ENCODE results near the gene ZNF611.
"Not testable (repeated sequence)": the region's sequence is repeated elsewhere in the genome, so short reads cannot be mapped to it uniquely, and the experiment has no call there.

Gene ZNF611

DNA sequence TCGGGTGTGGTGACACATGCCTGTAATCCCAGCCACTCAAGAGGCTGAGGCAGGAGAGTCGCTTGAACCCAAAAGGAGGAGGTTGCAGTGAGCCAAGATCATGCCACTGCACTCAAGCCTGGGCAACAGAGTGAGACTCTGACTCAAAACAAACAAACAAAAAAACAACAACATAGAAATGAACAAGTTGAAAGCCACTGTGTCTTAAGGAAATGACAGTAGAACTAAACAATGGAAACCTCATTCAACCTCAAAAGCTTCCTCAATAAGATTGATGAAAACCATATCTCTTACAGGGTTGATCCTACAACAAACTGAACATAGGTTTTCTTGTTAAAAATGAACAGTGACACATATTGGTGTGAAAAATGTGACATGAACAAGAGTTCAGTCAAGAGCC lies 21.8 kb downstream of the ZNF611 start:
- not testable (repeated sequence) for H3K4me3 ChIP-seq (ENCODE audit: low read depth in 1 of 2, low read length in 2 of 2); H3K4me1 ChIP-seq (ENCODE audit: insufficient read depth, low read length); H3K9me3 ChIP-seq (ENCODE audit: low read length); H3K27me3 ChIP-seq (ENCODE audit: control insufficient read depth in 1 of 2, insufficient read depth in 2 of 2, low read length in 2 of 2); H3K27ac ChIP-seq (ENCODE audit: low read depth, low read length); H3K9ac ChIP-seq (ENCODE audit: low read length)
- peaks cover 11% of the 10 kb centered on the region for H3K36me3 ChIP-seq (ENCODE audit: insufficient read depth, low read length)

GRCh38 chr19:52711661-52712060 lies 23.2 kb downstream of the ZNF611 start:
- not testable (repeated sequence) for H3K4me3 ChIP-seq (ENCODE audit: low read depth in 1 of 2, low read length in 2 of 2); H3K9me3 ChIP-seq (ENCODE audit: low read length); H3K4me1 ChIP-seq (ENCODE audit: insufficient read depth, low read length); H3K27me3 ChIP-seq (ENCODE audit: control insufficient read depth in 1 of 2, insufficient read depth in 2 of 2, low read length in 2 of 2); H3K27ac ChIP-seq (ENCODE audit: low read depth, low read length); H3K9ac ChIP-seq (ENCODE audit: low read length)
- H3K36me3 ChIP-seq (ENCODE audit: insufficient read depth, low read length), result peaks cover 16% of the 10 kb centered on the region

- H3K27me3 ChIP-seq (ENCODE audit: control insufficient read depth in 1 of 2, insufficient read depth in 2 of 2, low read length in 2 of 2), result no peaks in the 10 kb centered on the region
These were observed 24.3 kb downstream of the ZNF611 start for GRCh38 chr19:52710538-52710937.

GRCh38 chr19:52705615-52706014 lies 29.2 kb downstream of the ZNF611 start:
- H3K4me1 ChIP-seq (ENCODE audit: insufficient read depth, low read length); H3K27me3 ChIP-seq (ENCODE audit: control insufficient read depth in 1 of 2, insufficient read depth in 2 of 2, low read length in 2 of 2); H3K9me3 ChIP-seq (ENCODE audit: low read length); H3K4me3 ChIP-seq (ENCODE audit: low read depth in 1 of 2, low read length in 2 of 2); H3K27ac ChIP-seq (ENCODE audit: low read depth, low read length); H3K9ac ChIP-seq (ENCODE audit: low read length): not testable (repeated sequence)
- peaks cover 28% of the 10 kb centered on the region for H3K36me3 ChIP-seq (ENCODE audit: insufficient read depth, low read length)

More at GRCh38 chr19:52710538-52710937, 24.3 kb downstream of the ZNF611 start:
- Histone ChIP-seq H3K27ac (ENCODE audit: low read depth, low read length) (no peak overlapping the region), H3K9ac (ENCODE audit: low read length) (no peak overlapping the region), H3K36me3 (ENCODE audit: insufficient read depth, low read length) (peaks cover 26% of the 10 kb centered on the region), H3K4me1 (ENCODE audit: insufficient read depth, low read length) (no peaks in the 10 kb centered on the region), H3K9me3 (ENCODE audit: low read length) (peaks cover 4% of the 10 kb centered on the region), H3K4me3 (ENCODE audit: low read depth in 1 of 2, low read length in 2 of 2) (no peak overlapping the region)

DNA sequence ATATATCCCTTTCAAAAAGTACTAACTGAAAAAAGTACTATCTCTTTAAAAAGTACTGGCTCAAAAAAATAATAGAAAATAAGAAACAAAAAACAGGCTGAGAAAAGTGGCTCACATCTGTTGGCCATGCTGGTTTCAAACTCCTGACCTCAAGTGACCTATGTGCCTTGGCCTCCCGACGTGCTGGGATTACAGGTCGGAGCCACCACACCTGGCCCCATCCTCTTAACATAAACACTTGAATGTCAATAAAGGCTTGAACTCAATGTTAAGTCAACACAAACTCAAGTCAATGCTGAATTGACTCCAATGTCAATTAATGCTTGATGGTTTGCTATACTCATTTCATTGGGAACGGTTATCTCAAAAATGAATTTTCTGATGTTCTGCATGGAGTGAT lies 30.9 kb downstream of the ZNF611 start:
- Histone ChIP-seq H3K4me1 (ENCODE audit: insufficient read depth, low read length) (no peaks in the 10 kb centered on the region), H3K27ac (ENCODE audit: low read depth, low read length) (no peak overlapping the region), H3K27me3 (ENCODE audit: control insufficient read depth in 1 of 2, insufficient read depth in 2 of 2, low read length in 2 of 2) (no peaks in the 10 kb centered on the region), H3K9ac (ENCODE audit: low read length) (no peak overlapping the region), H3K4me3 (ENCODE audit: low read depth in 1 of 2, low read length in 2 of 2) (no peak overlapping the region), H3K36me3 (ENCODE audit: insufficient read depth, low read length) (peaks cover 23% of the 10 kb centered on the region), H3K9me3 (ENCODE audit: low read length) (peaks cover 5% of the 10 kb centered on the region)

GRCh38 chr19:52700673-52701072 lies 34.2 kb downstream of the ZNF611 start:
- Histone ChIP-seq H3K9ac (ENCODE audit: low read length) (no peak overlapping the region), H3K36me3 (ENCODE audit: insufficient read depth, low read length) (peaks cover 10% of the 10 kb centered on the region), H3K9me3 (ENCODE audit: low read length) (peaks cover 3% of the 10 kb centered on the region), H3K4me1 (ENCODE audit: insufficient read depth, low read length) (no peaks in the 10 kb centered on the region), H3K4me3 (ENCODE audit: low read depth in 1 of 2, low read length in 2 of 2) (no peak overlapping the region), H3K27ac (ENCODE audit: low read depth, low read length) (no peak overlapping the region), H3K27me3 (ENCODE audit: control insufficient read depth in 1 of 2, insufficient read depth in 2 of 2, low read length in 2 of 2) (no peaks in the 10 kb centered on the region)

DNA sequence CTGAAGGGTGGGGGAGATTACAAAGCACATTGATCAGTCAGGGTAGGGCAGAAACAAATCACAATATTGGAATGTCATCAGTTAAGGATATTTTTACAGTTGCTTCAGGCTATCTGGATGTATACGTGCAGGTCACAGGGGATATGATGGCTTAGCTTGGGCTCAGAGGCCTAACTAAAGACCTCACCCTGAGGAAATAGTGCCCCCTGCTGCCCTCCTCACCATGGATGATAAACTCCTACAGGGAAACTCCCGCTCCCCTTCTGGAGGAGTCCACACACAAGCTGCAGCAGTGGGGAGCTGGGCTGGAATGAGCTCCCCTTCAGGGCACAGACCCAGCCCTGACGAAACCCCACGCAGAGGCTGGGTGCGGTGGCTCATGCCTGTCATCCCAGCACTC lies 35.3 kb downstream of the ZNF611 start:
- not testable (repeated sequence) for H3K9me3 ChIP-seq (ENCODE audit: low read length); H3K4me1 ChIP-seq (ENCODE audit: insufficient read depth, low read length); H3K27me3 ChIP-seq (ENCODE audit: control insufficient read depth in 1 of 2, insufficient read depth in 2 of 2, low read length in 2 of 2); H3K9ac ChIP-seq (ENCODE audit: low read length); H3K36me3 ChIP-seq (ENCODE audit: insufficient read depth, low read length); H3K27ac ChIP-seq (ENCODE audit: low read depth, low read length); H3K4me3 ChIP-seq (ENCODE audit: low read depth in 1 of 2, low read length in 2 of 2)

GRCh38 chr19:52695996-52696395 lies 38.8 kb downstream of the ZNF611 start:
- Histone ChIP-seq H3K4me3 (ENCODE audit: low read depth in 1 of 2, low read length in 2 of 2) (no peak overlapping the region), H3K9me3 (ENCODE audit: low read length) (no peaks in the 10 kb centered on the region), H3K27me3 (ENCODE audit: control insufficient read depth in 1 of 2, insufficient read depth in 2 of 2, low read length in 2 of 2) (no peaks in the 10 kb centered on the region), H3K27ac (ENCODE audit: low read depth, low read length) (no peak overlapping the region), H3K36me3 (ENCODE audit: insufficient read depth, low read length) (no peaks in the 10 kb centered on the region), H3K9ac (ENCODE audit: low read length) (no peak overlapping the region), H3K4me1 (ENCODE audit: insufficient read depth, low read length) (no peaks in the 10 kb centered on the region)

DNA sequence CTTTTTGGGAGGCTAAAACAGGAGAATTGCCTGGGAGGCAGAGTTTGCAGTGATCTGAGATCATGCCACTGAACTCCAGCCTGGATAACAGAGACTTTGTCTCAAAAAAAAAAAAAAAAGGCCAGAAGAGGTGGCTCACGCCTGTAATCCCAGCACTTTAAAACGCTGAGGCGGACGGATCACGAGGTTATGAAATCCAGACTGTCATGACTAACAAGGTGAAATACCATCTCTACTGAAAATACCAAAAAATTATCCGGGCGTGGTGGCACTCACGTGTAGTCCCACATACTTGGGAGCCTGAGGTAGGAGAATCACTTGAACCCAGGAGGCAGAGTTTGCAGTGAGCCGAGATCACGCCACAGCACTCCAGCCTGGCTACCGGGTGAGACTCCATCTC lies 39.9 kb downstream of the ZNF611 start:
- Histone ChIP-seq H3K9ac (ENCODE audit: low read length) (no peak overlapping the region), H3K4me1 (ENCODE audit: insufficient read depth, low read length) (no peaks in the 10 kb centered on the region), H3K36me3 (ENCODE audit: insufficient read depth, low read length) (no peaks in the 10 kb centered on the region), H3K9me3 (ENCODE audit: low read length) (no peaks in the 10 kb centered on the region), H3K4me3 (ENCODE audit: low read depth in 1 of 2, low read length in 2 of 2) (no peak overlapping the region), H3K27me3 (ENCODE audit: control insufficient read depth in 1 of 2, insufficient read depth in 2 of 2, low read length in 2 of 2) (no peaks in the 10 kb centered on the region), H3K27ac (ENCODE audit: low read depth, low read length) (no peak overlapping the region)

DNA sequence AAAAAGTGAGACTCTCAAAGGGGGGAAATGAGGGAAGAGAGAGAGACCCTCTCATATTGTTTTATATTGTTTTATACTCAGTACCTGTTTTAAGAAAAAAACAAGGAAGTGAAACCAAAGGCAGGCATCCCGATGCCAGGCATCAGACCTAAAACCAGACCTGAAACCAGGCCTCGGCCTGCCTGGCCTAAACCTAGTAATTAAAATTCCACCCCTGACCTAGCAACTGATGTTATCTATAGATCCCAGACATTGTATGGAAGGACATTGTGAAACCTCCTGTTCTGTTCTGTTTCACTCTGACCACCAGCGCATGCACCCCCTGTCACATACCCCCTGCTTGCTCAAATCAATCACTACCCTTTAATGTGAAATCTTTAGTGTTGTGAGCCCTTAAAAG lies 40.6 kb downstream of the ZNF611 start:
- not testable (repeated sequence) for H3K4me3 ChIP-seq (ENCODE audit: low read depth in 1 of 2, low read length in 2 of 2); H3K9ac ChIP-seq (ENCODE audit: low read length); H3K27ac ChIP-seq (ENCODE audit: low read depth, low read length); H3K4me1 ChIP-seq (ENCODE audit: insufficient read depth, low read length); H3K9me3 ChIP-seq (ENCODE audit: low read length); H3K27me3 ChIP-seq (ENCODE audit: control insufficient read depth in 1 of 2, insufficient read depth in 2 of 2, low read length in 2 of 2); H3K36me3 ChIP-seq (ENCODE audit: insufficient read depth, low read length)

GRCh38 chr19:52692431-52693008 lies 42.3 kb downstream of the ZNF611 start:
- H3K9me3 ChIP-seq (ENCODE audit: low read length), result no peaks in the 10 kb centered on the region
- H3K36me3 ChIP-seq (ENCODE audit: insufficient read depth, low read length), result no peaks in the 10 kb centered on the region
- H3K27ac ChIP-seq (ENCODE audit: low read depth, low read length), result no peak overlapping the region
- peaks cover 14% of the 10 kb centered on the region for H3K4me1 ChIP-seq (ENCODE audit: insufficient read depth, low read length)
- no peak overlapping the region for H3K4me3 ChIP-seq (ENCODE audit: low read depth in 1 of 2, low read length in 2 of 2)
- H3K9ac ChIP-seq (ENCODE audit: low read length), result no peak overlapping the region
- no peaks in the 10 kb centered on the region for H3K27me3 ChIP-seq (ENCODE audit: control insufficient read depth in 1 of 2, insufficient read depth in 2 of 2, low read length in 2 of 2)

- H3K36me3 ChIP-seq (ENCODE audit: insufficient read depth, low read length), result no peaks in the 10 kb centered on the region
- H3K9me3 ChIP-seq (ENCODE audit: low read length), result no peaks in the 10 kb centered on the region
- no peak overlapping the region for H3K9ac ChIP-seq (ENCODE audit: low read length)
- H3K4me3 ChIP-seq (ENCODE audit: low read depth in 1 of 2, low read length in 2 of 2), result no peak overlapping the region
- peaks cover 14% of the 10 kb centered on the region for H3K4me1 ChIP-seq (ENCODE audit: insufficient read depth, low read length)
- no peaks in the 10 kb centered on the region for H3K27me3 ChIP-seq (ENCODE audit: control insufficient read depth in 1 of 2, insufficient read depth in 2 of 2, low read length in 2 of 2)
- no peak overlapping the region for H3K27ac ChIP-seq (ENCODE audit: low read depth, low read length)
These were observed 43.1 kb downstream of the ZNF611 start for GRCh38 chr19:52691737-52692136.

Measured in muscle layer of colon (tissue), 2 donors.